Measurements from ENCODE around the gene PPIA.

- TF ChIP-seq YY1 (IDR thresholded peaks at IDR 0.05; ENCODE audit: insufficient read depth, insufficient read length), result peak; percentile 46
- no peak for TF ChIP-seq SUZ12 (IDR thresholded peaks at IDR 0.05; ENCODE audit: extremely low read depth, insufficient read depth, insufficient read length)
Measured at GRCh38 chr7:44796504-44797328, at the start of gene PPIA.

Data from NT2/D1 (cell line).